Colonic mucosa (tissue), 4 donors: ENCODE data around the gene PRLHR. TPM values are rescaled to one million over a fixed set of nuclear protein-coding genes. Genes with fewer than 3 reads are reported as not detected.

Source experiments
- DNase-seq: peaks from one replicate; pipeline ENCODE4 v3.0.0-alpha.2; 2020
- H3K27ac ChIP-seq: fragments of 200-600 bp; one replicate; pipeline ENCODE4 v1.8.0; 2021
- H3K27me3 ChIP-seq: fragments of 200-600 bp; one replicate; pipeline ENCODE4 v1.8.0; 2021
- H3K36me3 ChIP-seq: fragments of 200-600 bp; one replicate; pipeline ENCODE4 v1.8.0; 2021
- H3K4me1 ChIP-seq: fragments of 200-600 bp; one replicate; pipeline ENCODE4 v1.8.0; 2021; ENCODE audit warnings: mild to moderate bottlenecking
- H3K4me3 ChIP-seq: fragments of 200-600 bp; one replicate; pipeline ENCODE4 v1.8.0; 2021
- H3K9ac ChIP-seq, 2 donors: one replicate each; pipeline ENCODE4 v1.7.0; 2013; ENCODE audit warnings: control low read depth in 2 of 2, low read depth in 2 of 2, low read length in 2 of 2
- H3K9me3 ChIP-seq: fragments of 200-600 bp; one replicate; pipeline ENCODE4 v1.8.0; 2021
- CTCF ChIP-seq: fragments of 200-600 bp; IDR thresholded peaks from one replicate; pipeline ENCODE4 v1.8.0; 2022; ENCODE audit warnings: antibody characterized with exemption, mild to moderate bottlenecking
- intact Hi-C: fragments of 100-400 bp; cut with DNase I; formaldehyde crosslinking; loops from one replicate; pipeline ENCODE4 v1.14.1; 2022
- total RNA-seq, 2 donors: library from RNA; stranded (reverse); fragmentation: NEBNext Ultra II Directional in 1 of 2; extraction: Animal tissue kit (Norgen Biotek cat#: 25700) in 1 of 2; gene quantifications; one replicate each; pipeline ENCODE4 v1.2.1, GENCODE V29; 2021
- donor health status: healthy.
- donor health status: DM: no; HTN: no; CAD: no.
- donor health status: DM: no; HTN: no; CAD: no.

Gene PRLHR
- total RNA-seq, 2 donors from 2014 or later: not detected

GRCh38 chr10:118563373-118563890 is 32.0 kb downstream of the PRLHR start:
- no peak for TF ChIP-seq CTCF
- H3K9me3 ChIP-seq: no peaks in the 10 kb centered on the region
- no peak overlapping the region for H3K9ac ChIP-seq
- H3K4me3 ChIP-seq: no peak overlapping the region
- H3K4me1 ChIP-seq: no peaks in the 10 kb centered on the region
- no peak overlapping the region for H3K27ac ChIP-seq
- no peak for DNase-seq
- intact Hi-C loops: no loop called here
- no peaks in the 10 kb centered on the region for H3K36me3 ChIP-seq
- no peaks in the 10 kb centered on the region for H3K27me3 ChIP-seq

- no peak for DNase-seq
- intact Hi-C loops: no loop called here
- no peaks in the 10 kb centered on the region for H3K9me3 ChIP-seq
- TF ChIP-seq CTCF: no peak
- H3K27ac ChIP-seq: no peak overlapping the region
- no peak overlapping the region for H3K9ac ChIP-seq
- no peaks in the 10 kb centered on the region for H3K36me3 ChIP-seq
- no peaks in the 10 kb centered on the region for H3K4me1 ChIP-seq
- H3K4me3 ChIP-seq: no peak overlapping the region
- H3K27me3 ChIP-seq: no peaks in the 10 kb centered on the region
These were observed 32.6 kb downstream of the PRLHR start for GRCh38 chr10:118562851-118563250.

- intact Hi-C loops: no loop called here
These were observed 37.5 kb downstream of the PRLHR start for GRCh38 chr10:118557946-118558345.

GRCh38 chr10:118551535-118552100 is 43.8 kb downstream of the PRLHR start:
- DNase-seq: no peak
- H3K27me3 ChIP-seq: no peaks in the 10 kb centered on the region
- no peak overlapping the region for H3K9ac ChIP-seq
- H3K36me3 ChIP-seq: no peaks in the 10 kb centered on the region
- H3K4me3 ChIP-seq: no peak overlapping the region
- no peaks in the 10 kb centered on the region for H3K4me1 ChIP-seq
- no peaks in the 10 kb centered on the region for H3K9me3 ChIP-seq
- no peak for TF ChIP-seq CTCF
- H3K27ac ChIP-seq: no peak overlapping the region
- intact Hi-C loops: no loop called here

More at GRCh38 chr10:118557946-118558345, 37.5 kb downstream of the PRLHR start:
- Histone ChIP-seq H3K27ac (no peak overlapping the region), H3K9ac (no peak overlapping the region), H3K4me3 (no peak overlapping the region), H3K4me1 (no peaks in the 10 kb centered on the region), H3K36me3 (no peaks in the 10 kb centered on the region), H3K9me3 (no peaks in the 10 kb centered on the region), H3K27me3 (no peaks in the 10 kb centered on the region)
- DNase-seq: no peak
- TF ChIP-seq CTCF: no peak

- no peak overlapping the region for H3K9ac ChIP-seq
- H3K4me3 ChIP-seq: no peak overlapping the region
- H3K27ac ChIP-seq: no peak overlapping the region
- H3K9me3 ChIP-seq: no peaks in the 10 kb centered on the region
- no peaks in the 10 kb centered on the region for H3K36me3 ChIP-seq
- intact Hi-C loops: loop anchor here (10.0 kb wide), 1 partner anchor 1052 kb away; no protein-coding TSS in a partner anchor
- no peak for TF ChIP-seq CTCF
- no peaks in the 10 kb centered on the region for H3K4me1 ChIP-seq
- H3K27me3 ChIP-seq: no peaks in the 10 kb centered on the region
- no peak for DNase-seq
These were observed 48.2 kb downstream of the PRLHR start for GRCh38 chr10:118547282-118547681.
